HFF-Myc (cell line): ENCODE results near the gene ZFYVE16.
"Not testable (repeated sequence)": the region's sequence is repeated elsewhere in the genome, so short reads cannot be mapped to it uniquely, and the experiment has no call there.

Experiments used
- DNase-seq: peaks from one replicate; pipeline ENCODE4 v3.0.0-alpha.2; 2011; ENCODE audit warnings: low read depth; ENCODE audit errors: extremely low read depth
- H3K4me3 ChIP-seq: replicated peaks from 2 replicates; pipeline ENCODE4 v1.5.1; 2011; ENCODE audit warnings: low read depth, mild to moderate bottlenecking, control low read depth, low read length
- TF ChIP-seq, protein P1 (sequence below): IDR thresholded peaks from 2 replicates; pipeline ENCODE4 v1.5.1; 2012; ENCODE audit warnings: mild to moderate bottlenecking, low read depth, low read length, control low read depth; ENCODE audit errors: missing control alignments

ZFYVE16 gene

DNA sequence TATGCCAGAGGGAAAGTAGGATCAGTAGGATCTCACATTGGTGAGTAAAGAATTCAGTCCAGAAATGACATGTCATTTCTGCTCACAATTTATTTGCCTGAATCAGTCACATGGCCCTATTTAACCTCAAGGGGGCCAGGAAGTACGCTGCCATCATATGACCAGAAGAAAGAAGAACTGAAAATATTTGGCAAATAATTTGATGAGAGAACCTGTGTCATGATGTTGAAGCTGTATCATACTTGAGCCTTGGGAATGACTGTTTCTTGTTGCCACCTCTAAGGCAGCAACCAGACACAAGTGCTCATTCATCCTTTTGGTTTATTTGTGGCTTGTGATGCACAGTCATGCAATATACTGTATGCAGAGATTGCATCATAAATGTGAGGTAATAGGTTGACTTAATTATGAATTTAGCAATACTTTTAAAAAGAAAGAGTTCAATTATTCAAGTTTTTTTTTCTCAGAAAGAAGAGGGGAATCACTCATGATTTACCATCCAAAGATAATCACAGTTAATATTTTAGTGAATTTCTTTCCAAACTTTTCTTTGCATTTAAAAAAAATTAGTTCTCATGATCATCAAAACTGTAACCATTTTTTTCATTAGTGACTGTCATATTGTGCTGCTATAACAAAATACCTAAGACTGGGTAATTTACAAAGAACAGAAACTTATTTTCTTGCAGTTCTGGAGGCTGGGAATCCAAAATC, 8.2 kb upstream of the ZFYVE16 start:
- TF ChIP-seq, protein P1, sequence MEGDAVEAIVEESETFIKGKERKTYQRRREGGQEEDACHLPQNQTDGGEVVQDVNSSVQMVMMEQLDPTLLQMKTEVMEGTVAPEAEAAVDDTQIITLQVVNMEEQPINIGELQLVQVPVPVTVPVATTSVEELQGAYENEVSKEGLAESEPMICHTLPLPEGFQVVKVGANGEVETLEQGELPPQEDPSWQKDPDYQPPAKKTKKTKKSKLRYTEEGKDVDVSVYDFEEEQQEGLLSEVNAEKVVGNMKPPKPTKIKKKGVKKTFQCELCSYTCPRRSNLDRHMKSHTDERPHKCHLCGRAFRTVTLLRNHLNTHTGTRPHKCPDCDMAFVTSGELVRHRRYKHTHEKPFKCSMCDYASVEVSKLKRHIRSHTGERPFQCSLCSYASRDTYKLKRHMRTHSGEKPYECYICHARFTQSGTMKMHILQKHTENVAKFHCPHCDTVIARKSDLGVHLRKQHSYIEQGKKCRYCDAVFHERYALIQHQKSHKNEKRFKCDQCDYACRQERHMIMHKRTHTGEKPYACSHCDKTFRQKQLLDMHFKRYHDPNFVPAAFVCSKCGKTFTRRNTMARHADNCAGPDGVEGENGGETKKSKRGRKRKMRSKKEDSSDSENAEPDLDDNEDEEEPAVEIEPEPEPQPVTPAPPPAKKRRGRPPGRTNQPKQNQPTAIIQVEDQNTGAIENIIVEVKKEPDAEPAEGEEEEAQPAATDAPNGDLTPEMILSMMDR = no peak
- DNase-seq = no peak
- no peak overlapping the region for H3K4me3 ChIP-seq

DNA sequence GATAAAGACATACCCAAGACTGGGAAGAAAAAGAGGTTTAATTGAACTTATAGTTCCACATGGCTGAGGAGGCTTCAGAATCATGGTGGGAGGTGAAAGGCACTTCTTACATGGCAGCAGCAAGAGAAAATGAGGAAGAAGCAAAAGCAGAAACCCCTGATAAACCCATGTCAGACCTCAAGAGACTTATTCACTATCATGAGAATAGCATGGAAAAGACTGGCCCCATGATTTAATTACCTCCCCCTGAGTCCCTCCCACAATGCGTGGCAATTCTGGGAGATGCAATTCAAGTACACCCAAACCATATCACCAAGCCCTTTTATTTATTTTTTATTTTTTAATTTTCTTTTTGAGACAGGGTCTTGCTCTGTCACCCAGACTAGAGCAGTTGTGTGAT, 7.5 kb upstream of the ZFYVE16 start:
- not testable (repeated sequence) for H3K4me3 ChIP-seq, DNase-seq

DNA sequence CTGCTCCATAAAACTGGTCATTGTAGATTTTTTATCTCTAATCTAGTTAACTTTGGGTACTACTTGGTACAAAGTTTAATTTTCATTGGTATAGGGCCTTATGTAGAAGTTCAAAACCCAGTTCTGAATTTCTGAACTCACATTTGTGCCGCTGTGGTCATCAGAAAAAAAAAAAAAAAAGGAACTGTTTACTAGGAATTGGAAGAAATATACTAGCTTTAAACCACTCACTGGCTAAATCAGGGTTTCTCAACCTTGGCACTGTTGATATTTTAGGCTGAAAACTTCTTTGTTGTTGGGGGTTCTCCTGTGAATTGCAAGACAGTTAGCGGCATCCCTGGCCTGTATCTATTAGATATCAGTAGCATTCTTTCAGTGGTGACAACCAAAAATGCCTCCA, 4.1 kb upstream of the ZFYVE16 start:
- no peak overlapping the region for H3K4me3 ChIP-seq
- DNase-seq = no peak
- TF ChIP-seq, protein P1 = no peak

DNA sequence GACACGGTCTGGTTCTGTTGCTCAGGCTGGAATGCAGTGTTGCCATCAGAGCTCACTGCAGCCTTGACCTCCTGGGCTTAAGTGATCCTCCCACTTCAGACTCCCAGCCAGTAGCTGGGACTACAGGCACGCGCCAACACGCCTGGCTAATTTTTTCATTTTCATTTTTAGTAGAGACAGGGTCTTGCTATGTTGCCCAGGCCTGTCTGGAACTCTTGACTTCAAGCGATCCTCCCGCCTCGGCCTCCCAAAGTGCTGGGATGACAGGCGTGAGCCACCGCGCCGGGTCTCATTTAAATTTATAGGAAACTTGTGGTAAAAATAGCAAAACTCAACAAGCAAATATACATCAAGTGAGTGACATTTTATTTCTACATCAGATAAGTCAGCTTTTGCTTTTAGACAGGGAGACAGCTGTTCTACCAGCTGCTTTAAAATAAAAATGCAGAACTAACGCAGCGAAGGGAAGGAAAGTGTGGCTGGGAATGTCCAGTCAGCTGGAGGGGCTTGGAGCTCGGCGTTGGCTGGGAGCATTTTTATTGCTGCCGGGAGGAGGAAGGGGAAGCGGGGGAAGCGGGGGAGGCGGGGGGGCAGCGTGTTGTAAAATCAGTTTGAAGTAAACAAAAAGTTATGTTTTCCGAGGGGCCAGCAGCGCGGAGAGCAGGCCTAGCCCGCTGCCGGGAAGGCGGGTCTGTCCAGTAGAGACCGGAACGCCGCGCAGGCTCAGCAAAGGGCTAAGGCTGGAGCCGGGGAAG, 707 bp upstream of the ZFYVE16 start:
- TF ChIP-seq, protein P1 = no peak
- DNase-seq = no peak

DNA sequence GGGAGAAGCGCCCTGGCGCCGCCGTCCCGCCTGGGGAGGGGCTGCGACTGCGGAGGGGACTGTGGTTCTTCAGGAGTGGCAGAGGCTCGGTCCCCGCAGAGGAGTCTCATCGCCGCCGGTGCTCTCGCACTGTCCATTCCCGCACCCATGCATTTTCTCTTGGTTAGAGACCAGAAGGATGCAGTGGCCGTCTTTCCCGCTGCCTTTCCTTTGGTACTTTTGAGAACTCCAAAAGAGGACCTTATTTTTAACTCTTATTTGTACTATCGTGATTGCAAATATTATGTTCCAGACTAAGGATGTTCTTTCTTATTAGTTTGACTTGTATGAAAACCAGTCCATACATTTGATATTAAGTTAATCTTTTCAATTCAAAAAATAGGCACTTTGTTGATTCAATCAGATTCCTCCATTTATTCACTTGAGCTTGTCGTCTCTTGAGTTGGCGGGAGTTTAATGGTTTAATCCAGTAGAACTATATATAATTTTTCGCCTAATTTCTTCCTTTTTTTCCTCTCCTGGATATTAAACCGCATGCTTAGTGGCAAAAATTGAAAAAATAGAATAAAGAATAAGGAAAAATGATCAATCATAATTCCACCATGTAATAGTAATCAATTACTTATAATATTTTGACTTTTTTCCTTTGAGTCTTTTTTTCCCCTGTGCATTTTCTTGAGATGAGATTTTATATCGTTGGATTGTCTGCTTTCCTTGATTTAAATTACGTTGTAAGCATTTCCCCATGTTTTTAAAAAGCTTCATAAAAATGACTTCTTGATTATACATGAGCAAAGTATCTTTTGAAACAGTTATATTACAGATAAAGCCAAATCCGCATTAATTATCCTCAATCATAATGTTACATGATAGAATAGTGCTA, 861 bp downstream of the ZFYVE16 start:
- TF ChIP-seq, protein P1 = no peak
- H3K4me3 ChIP-seq = peak overlapping the region; percentile 96
- DNase-seq = no peak

More for the DNA sequence above, 707 bp upstream of the ZFYVE16 start:
- H3K4me3 ChIP-seq = peak overlapping the region; percentile 96

DNA sequence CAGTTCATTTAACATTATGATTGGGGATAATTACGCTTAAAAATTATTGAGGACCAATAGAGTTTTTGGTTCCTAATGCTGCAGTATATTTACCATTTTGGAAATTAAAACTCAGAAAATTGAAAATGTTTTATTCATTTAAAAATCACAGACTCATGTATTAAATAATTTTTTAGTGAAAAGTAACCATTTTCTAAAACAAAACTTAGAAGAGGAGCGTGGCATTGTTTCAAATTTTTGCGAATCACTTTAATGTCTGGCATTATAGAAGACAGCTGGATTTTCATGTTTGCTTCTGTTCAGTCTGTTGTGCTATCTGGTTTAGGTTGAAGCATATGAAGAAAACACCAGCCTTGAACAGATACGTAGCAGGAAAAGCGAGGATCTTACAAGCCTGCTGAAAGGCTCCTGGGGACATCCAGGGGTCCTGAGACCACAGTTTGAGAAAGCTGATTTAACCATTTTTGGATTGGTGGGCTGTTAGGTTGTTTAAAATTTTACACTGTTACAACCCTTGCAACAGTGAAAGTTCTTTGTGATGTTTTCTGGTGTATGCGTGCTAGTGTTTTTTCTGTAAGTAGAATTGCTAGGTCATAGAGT, 1.6 kb downstream of the ZFYVE16 start:
- DNase-seq = no peak
- H3K4me3 ChIP-seq = peak overlapping the region; percentile 96
- TF ChIP-seq, protein P1 = no peak
